Tibial nerve (tissue), 3 donors: Measurements from ENCODE around the gene ARSG.

ENCODE experiments used
- CTCF ChIP-seq, 5 experiments: fragments of 200-600 bp in 3 of 5; fragments of 450-650 bp in 2 of 5; sonication (generic) in 3 of 5; IDR thresholded peaks; one replicate each; pipeline ENCODE4 v1.5.1; 2016 to 2019; ENCODE audit warnings: antibody characterized with exemption in 5 of 5, mild to moderate bottlenecking in 3 of 5, moderate library complexity in 2 of 5
- POLR2A ChIP-seq, 2 donors: fragments of 450-650 bp; IDR thresholded peaks; one replicate each; pipeline ENCODE4 v1.6.1; 2017; ENCODE audit warnings: antibody characterized with exemption in 2 of 2, mild to moderate bottlenecking in 2 of 2, moderate library complexity in 2 of 2

GRCh38 chr17:68356949-68357455 lies 65.7 kb downstream of the ARSG start:
- TF ChIP-seq CTCF (IDR thresholded peaks at IDR 0.05) (no peak), POLR2A (IDR thresholded peaks at IDR 0.05) (no peak)
